HG02798 (cell line): ENCODE data around the gene IL1F10.

Source experiments
- ATAC-seq: cut with Tn5 transposase; IDR thresholded peaks from one replicate; pipeline ENCODE4 v1.9.1; 2021; ENCODE audit warnings: mild to moderate bottlenecking; ENCODE audit not compliant: unreplicated experiment, poor library complexity

IL1F10 gene

DNA sequence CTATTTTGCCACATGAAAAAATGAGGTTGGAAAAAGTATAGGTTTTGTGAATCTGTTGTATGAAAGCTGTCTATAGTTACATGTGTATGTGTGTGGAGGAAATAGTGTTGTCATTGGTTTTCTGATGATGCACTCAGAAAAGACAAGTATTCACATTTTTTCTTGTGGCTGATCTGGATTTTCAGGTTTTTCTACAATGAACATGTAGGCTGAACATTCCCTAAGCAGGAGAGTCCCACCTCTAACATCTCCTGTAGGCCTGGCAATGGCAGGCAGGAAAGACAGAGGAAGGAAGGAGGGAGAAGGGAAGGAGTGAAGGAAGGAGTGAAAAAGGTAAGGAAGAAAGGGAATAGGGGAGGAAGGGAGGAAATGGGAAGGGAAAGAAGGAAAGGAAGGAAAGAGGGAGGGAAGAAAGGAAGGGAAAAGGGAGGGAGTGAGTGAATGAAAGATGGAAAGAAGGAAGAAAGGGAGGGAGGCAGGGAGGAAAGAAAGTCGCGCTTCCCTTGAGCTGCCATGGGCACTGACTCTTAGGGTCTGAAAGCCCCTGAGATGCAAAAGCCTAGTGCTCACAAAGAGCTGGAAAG is 9.3 kb upstream of the IL1F10 start:
- no peak for ATAC-seq

GRCh38 chr2:113058998-113059960 is 8.5 kb upstream of the IL1F10 start, which contains the start of gene IL36RN:
Gene IL36RN (plus strand): TSS chr2:113059198. CDS start chr2:113059439, 241 bp downstream.
- no peak for ATAC-seq

GRCh38 chr2:113060396-113060795 is 7.4 kb upstream of the IL1F10 start:
- no peak for ATAC-seq

GRCh38 chr2:113060796-113061195 is 7.0 kb upstream of the IL1F10 start:
- ATAC-seq = no peak

- no peak for ATAC-seq
Observed at GRCh38 chr2:113061241-113061640, 6.5 kb upstream of the IL1F10 start.

DNA sequence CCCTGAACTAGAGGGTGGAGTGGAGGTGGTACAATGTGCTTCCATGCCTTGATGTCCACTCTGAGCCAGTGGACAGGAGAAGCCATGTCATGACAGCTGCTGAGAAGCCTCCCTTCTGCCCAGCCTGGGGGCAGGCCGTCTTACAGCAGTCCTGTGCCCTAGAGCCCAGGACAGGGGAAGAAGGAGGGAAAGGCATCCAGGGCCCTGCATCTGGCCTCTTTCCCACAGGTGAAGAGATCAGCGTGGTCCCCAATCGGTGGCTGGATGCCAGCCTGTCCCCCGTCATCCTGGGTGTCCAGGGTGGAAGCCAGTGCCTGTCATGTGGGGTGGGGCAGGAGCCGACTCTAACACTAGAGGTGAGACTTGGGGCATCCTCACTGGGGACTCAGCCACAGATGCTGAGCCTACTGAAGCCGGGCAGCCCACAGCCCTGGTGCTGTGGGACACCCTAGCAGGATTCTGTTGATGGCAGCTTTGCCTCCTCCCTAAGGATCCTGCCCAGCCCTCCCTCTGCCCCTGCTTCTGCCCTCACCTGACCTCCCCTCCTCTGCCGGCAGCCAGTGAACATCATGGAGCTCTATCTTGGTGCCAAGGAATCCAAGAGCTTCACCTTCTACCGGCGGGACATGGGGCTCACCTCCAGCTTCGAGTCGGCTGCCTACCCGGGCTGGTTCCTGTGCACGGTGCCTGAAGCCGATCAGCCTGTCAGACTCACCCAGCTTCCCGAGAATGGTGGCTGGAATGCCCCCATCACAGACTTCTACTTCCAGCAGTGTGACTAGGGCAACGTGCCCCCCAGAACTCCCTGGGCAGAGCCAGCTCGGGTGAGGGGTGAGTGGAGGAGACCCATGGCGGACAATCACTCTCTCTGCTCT is 5.6 kb upstream of the IL1F10 start:
- no peak for ATAC-seq

DNA sequence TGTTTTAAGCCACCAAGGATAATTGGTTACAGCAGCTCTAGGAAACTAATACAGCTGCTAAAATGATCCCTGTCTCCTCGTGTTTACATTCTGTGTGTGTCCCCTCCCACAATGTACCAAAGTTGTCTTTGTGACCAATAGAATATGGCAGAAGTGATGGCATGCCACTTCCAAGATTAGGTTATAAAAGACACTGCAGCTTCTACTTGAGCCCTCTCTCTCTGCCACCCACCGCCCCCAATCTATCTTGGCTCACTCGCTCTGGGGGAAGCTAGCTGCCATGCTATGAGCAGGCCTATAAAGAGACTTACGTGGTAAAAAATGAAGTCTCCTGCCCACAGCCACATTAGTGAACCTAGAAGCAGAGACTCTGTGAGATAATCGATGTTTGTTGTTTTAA is 3.5 kb upstream of the IL1F10 start:
- ATAC-seq = no peak

GRCh38 chr2:113064898-113065297 is 2.9 kb upstream of the IL1F10 start:
- no peak for ATAC-seq

DNA sequence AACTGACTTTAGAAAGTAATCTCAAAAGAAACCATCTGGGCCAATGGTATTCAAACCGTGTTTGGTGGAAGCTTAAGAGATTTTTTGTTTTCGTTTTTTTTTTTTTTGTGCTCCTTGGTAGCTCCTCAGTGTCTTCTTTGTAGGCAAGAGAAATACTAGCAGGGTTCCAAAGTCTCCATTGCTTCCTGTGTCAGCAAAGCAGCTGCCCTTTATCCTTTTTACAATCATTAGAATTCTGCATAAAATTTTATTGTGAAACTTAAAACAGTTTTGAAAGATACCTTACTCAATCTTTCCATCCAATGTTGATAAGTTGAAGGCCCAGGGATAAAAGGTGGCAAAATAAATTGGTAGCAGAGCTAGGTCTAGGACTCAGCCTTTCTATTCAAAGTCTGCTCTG is 479 bp downstream of the IL1F10 start:
- no peak for ATAC-seq

GRCh38 chr2:113068706-113069485 is 1.1 kb downstream of the IL1F10 start:
- ATAC-seq = no peak

DNA sequence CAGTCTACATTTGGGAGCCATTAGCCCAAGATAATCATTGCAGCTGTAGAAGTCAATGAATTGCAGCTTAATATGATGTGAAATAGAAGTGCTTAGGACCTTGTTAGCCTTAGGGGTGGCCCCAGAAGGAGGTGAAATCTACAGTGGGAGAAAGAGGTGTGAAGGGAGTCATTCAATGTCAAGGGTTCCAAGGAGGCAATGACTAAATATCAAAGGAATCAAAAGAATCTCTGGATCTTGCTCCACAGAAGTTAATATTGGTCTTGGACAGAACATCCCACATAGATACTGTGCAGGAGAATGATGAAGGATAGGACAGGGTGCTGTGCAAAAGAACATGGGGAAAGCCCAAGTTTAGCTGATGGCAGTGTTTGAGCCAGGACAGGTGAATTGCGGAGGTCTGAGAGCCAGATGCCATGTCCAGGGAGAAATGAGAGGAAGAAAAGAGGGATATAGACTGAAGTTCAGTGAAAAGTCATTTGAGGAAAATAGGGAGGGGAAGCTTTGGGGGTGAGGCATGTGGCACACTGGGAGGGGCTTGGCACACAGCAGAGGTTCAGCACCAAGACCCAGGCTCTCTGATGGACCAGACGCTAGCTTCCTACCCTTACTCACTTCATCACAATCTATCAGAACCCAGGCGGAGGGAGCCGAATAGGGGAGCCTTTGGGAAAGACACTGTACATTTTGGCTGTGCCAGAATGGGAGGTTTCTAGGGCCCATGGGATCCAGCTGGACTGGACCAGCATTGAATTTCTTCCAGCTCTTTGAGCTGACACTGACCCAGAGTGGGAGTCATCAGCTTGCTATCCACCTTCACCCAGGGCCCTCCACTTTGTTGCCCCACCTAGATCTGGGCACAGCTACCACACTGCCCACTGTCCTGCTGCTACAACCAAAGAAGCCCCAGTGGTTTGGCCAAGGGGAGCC is 2.2 kb downstream of the IL1F10 start:
- no peak for ATAC-seq

DNA sequence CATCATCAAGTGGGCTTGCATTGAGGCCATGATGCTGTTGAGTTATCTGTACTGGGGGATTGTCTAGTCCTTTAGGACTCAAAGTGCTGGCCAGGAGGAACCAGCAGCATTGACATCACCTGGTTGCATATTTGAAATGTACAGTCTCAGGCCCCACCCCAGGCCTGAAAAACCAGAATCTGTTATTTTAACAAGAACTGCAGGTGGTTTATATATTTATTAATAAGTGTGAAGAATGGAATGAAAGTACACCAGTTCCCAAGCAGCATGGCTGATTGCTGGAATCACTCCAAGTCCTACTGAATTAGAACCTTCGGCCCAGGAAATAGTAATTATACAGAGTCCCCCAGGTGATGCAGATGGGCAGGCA is 2.8 kb downstream of the IL1F10 start:
- ATAC-seq = no peak

- no peak for ATAC-seq
Observed at GRCh38 chr2:113072584-113072983, 4.8 kb downstream of the IL1F10 start.

- no peak for ATAC-seq
Observed at GRCh38 chr2:113073325-113073834, 5.6 kb downstream of the IL1F10 start.

DNA sequence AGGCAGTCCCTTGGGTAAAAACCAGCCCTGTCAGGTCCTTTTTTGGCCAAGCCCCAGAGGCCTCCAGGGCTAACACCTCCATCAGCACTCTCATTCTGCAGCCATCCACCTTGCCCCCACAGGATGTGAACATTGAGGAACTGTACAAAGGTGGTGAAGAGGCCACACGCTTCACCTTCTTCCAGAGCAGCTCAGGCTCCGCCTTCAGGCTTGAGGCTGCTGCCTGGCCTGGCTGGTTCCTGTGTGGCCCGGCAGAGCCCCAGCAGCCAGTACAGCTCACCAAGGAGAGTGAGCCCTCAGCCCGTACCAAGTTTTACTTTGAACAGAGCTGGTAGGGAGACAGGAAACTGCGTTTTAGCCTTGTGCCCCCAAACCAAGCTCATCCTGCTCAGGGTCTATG is 7.3 kb downstream of the IL1F10 start:
- ATAC-seq = no peak

DNA sequence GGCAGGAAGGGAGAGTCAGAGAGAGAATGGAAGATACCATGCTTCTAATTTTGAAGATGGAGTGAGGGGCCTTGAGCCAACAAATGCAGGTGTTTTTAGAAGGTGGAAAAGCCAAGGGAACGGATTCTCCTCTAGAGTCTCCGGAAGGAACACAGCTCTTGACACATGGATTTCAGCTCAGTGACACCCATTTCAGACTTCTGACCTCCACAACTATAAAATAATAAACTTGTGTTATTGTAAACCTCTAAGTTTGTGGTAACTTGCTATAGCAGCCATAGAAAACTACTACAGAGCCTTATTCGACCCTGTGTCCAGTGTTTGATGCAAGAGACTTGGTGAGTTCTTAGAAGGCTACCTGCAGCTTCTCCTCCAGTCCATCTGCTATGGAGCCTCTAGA is 7.8 kb downstream of the IL1F10 start:
- no peak for ATAC-seq

DNA sequence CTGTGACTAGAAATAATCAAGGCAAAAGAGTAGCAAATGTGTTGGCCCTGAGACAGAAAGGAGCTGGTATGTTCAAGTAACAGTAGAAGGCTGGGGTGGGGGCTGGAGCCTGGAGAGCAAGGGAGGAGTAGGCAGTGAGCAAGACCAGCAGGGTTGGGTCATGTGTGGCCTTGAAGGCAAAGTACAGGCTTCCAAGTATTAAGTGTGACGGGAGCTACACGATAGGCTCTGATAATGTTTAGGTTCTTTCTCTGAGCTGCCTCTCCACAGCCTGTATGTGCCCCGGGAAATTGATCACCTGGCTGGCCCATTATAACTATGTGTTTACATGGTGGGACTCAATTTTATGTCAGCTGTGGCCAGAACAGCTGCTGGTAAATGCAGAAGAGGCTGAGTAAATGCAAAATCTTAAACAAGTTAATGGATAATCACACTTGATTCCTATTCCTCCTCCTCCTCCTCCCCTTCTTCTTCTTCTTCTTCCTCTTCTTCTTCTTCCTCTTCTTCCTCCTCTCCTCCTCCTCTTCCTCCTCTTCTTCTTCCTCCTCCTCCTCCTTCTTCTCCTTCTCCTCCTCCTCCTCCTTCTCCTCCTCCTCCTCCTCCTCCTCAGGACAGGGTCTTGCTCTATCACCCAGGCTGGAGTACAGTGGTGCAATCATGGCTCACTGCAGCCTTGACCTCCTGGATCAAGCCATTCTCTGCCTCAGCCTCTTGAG is 9.3 kb downstream of the IL1F10 start:
- ATAC-seq = no peak

DNA sequence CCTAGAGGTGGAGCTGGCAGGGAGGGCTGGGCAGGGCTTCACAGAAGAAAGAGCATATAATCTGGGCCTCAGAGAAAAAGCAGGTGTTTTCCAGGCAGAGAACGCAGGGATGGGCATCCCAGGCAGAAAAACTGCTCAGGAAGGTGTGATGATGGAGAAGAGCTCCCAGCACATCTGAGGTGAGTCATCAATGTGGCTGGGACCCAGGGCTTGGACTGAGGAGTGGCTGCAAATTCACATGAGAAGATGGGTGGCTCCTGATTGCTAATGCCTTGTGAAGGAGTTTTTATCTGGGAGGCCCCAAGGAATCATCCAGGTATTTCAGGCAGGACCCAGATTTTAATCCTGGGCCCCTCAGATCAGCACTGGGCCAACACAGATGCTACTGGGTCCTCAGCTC is 10.2 kb downstream of the IL1F10 start:
- ATAC-seq = no peak
